Right lobe of liver (tissue), 6 donors: ENCODE data around the gene DENR. TPM values are rescaled to one million over a fixed set of nuclear protein-coding genes. Genes with fewer than 3 reads are reported as not detected.

Source experiments
- ATAC-seq, 4 donors: fragments of 200-7000 bp; cut with Tn5 transposase; one replicate each; pipeline ENCODE4 v1.9.1; 2020; ENCODE audit warnings: mild to moderate bottlenecking in 4 of 4, moderate library complexity in 4 of 4
- DNase-seq, 3 donors: peaks; one replicate each; pipeline ENCODE4 v3.0.0-alpha.2; 2020
- H3K27ac ChIP-seq, 3 donors: fragments of 200-600 bp; one replicate each; pipeline ENCODE4 v1.8.0; 2022
- H3K27me3 ChIP-seq, 2 donors: fragments of 200-600 bp; one replicate each; pipeline ENCODE4 v1.8.0; 2022
- H3K36me3 ChIP-seq, 4 donors: fragments of 200-600 bp; sonication (generic) in 1 of 4; one replicate each; pipeline versions ENCODE4 v1.5.1 to v1.8.0; 2017 to 2022; ENCODE audit warnings: control low read depth in 1 of 4
- H3K4me1 ChIP-seq, 4 donors: fragments of 200-600 bp; sonication (generic) in 1 of 4; one replicate each; pipeline versions ENCODE4 v1.5.1 to v1.8.0; 2017 to 2022; ENCODE audit warnings: control low read depth in 1 of 4
- H3K4me3 ChIP-seq, 3 donors: fragments of 200-600 bp; one replicate each; pipeline ENCODE4 v1.8.0; 2022
- H3K9me3 ChIP-seq, 4 donors: fragments of 200-600 bp; sonication (generic) in 1 of 4; one replicate each; pipeline versions ENCODE4 v1.5.1 to v1.8.0; 2017 to 2022; ENCODE audit warnings: control low read depth in 1 of 4
- POLR2A ChIP-seq: fragments of 450-650 bp; IDR thresholded peaks from one replicate; pipeline ENCODE4 v1.6.1; 2017; ENCODE audit warnings: antibody characterized with exemption, mild to moderate bottlenecking
- WGBS: methylation state at CpG from one replicate; pipeline ENCODE4 v1.1.6; 2018; ENCODE audit warnings: low coverage, low lambda C conversion rate; ENCODE audit not compliant: insufficient coverage; ENCODE audit errors: missing lambda C conversion rate; 5-methylcytosine and 5-hydroxymethylcytosine counted together
- intact Hi-C, 2 donors: fragments of 100-400 bp; cut with DNase I; formaldehyde crosslinking; loops; one replicate each; pipeline versions ENCODE4 v1.11.2 to v1.14.1; 2022
- small RNA-seq, 2 experiments: library from RNA; depleted of rRNA; stranded (forward); fragments of <200 nt; gene quantifications; one replicate each; pipeline ENCODE3, GENCODE V24; 2016
- total RNA-seq, 6 experiments: library from RNA; depleted of rRNA in 2 of 6; stranded (reverse); fragments of >200 nt in 2 of 6; fragmentation: NEBNext Ultra II Directional in 3 of 6; extraction: Animal tissue kit (Norgen Biotek cat#: 25700) in 3 of 6; gene quantifications; one replicate each; pipeline versions ENCODE4 v1.1.0 to v1.2.4, GENCODE V29; 2016 to 2023
- TF ChIP-seq, protein P1 (sequence below), 4 donors: fragments of 200-600 bp in 3 of 4; fragments of 450-650 bp in 1 of 4; IDR thresholded peaks; one replicate each; pipeline versions ENCODE4 v1.5.1 to v1.8.0; 2016 to 2022; ENCODE audit warnings: antibody characterized with exemption in 4 of 4, mild to moderate bottlenecking in 2 of 4
- donor health status: DM: no; HTN: yes; CAD: no.
- donor health status: DM: no; HTN: no; CAD: no.
- donor health status: DM: no; HTN: no; CAD: no.
- donor health status: DM: no; HTN: yes; CAD: no.
- donor health status: DM: no; HTN: yes; CAD: no.

The DENR gene
- total RNA-seq, 6 experiments from 2014 or later: 11.3 to 18.2 (median 14.5) TPM

DNA sequence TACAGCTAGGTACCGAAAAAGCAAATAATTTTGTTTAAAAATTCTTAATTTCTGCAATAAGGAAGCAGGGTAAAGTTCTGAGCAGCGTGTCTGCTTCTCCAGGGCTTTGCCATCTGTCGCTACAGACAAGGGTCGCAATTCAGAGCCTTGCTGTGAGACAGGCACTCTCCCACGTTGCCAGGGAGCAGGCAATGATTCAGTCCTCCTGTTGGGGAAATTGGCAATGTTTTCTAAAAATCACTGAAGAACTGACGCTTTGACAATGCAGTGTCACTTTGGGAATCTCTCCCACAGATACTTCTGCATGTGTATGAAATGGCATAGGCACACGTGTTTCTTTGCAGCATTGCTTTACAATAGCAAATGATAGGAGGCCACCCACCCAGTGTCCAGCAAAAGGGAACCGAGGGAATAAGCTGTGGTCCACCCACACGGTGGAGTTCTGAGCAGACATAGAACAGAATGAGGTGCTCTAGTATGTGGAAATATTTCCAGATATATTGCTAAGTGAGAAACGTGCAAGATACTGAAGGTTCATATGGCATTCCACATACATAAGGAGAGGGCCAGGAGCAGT lies 66.7 kb downstream of the DENR start:
- Histone ChIP-seq H3K27me3 (no peaks in the 10 kb centered on the region), H3K4me1 (no peaks in the 10 kb centered on the region), H3K27ac (no peak overlapping the region), H3K36me3 (no peaks in the 10 kb centered on the region), H3K9me3 (no peaks in the 10 kb centered on the region), H3K4me3 (no peak overlapping the region)
- no peak for TF ChIP-seq POLR2A
- TF ChIP-seq, protein P1, sequence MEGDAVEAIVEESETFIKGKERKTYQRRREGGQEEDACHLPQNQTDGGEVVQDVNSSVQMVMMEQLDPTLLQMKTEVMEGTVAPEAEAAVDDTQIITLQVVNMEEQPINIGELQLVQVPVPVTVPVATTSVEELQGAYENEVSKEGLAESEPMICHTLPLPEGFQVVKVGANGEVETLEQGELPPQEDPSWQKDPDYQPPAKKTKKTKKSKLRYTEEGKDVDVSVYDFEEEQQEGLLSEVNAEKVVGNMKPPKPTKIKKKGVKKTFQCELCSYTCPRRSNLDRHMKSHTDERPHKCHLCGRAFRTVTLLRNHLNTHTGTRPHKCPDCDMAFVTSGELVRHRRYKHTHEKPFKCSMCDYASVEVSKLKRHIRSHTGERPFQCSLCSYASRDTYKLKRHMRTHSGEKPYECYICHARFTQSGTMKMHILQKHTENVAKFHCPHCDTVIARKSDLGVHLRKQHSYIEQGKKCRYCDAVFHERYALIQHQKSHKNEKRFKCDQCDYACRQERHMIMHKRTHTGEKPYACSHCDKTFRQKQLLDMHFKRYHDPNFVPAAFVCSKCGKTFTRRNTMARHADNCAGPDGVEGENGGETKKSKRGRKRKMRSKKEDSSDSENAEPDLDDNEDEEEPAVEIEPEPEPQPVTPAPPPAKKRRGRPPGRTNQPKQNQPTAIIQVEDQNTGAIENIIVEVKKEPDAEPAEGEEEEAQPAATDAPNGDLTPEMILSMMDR (IDR thresholded peaks at IDR 0.05): no peak
- intact Hi-C loops: no loop called here
- DNase-seq (no peak), ATAC-seq (no peak)
- WGBS: 68% methylated on average over 10 of the region's 10 CpGs

DNA sequence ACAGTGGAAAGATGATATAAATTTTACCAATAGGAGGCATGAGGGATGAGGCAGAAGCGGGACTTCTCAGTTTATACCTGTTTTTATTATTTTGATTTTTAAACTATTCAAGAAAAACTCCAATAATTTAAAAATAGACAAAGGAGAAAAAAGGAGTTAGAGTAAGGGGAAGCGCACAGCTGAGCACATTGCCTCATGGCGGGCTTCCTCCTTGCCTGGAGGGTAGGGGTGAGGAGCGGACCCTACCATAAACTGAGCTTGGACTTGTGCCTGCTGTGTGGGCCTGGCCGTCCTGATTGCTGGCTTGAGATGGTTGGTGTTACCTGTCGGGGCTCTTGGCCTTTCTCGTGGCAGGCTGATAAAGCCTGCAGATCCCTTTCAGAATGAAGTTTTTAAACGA lies 67.5 kb downstream of the DENR start:
- ATAC-seq (no peak), DNase-seq (no peak)
- H3K36me3 ChIP-seq: no peaks in the 10 kb centered on the region
- intact Hi-C loops: no loop called here
- H3K4me1 ChIP-seq: no peaks in the 10 kb centered on the region
- no peaks in the 10 kb centered on the region for H3K9me3 ChIP-seq
- H3K4me3 ChIP-seq: no peak overlapping the region
- H3K27ac ChIP-seq: no peak overlapping the region
- no peaks in the 10 kb centered on the region for H3K27me3 ChIP-seq
- TF ChIP-seq POLR2A: no peak
- TF ChIP-seq, protein P1 (IDR thresholded peaks at IDR 0.05): no peak
- 89% methylated on average over 3 of the region's 8 CpGs for WGBS

Small RNA genes lying within 50 kb of the gene (small RNA-seq; reads per million reads assigned to genes)
- gene AC026333.2 (0 reads per million in 2 experiments), gene RF00019 (0 reads per million in 2 experiments)

Other genes with a start within 250 kb of the DENR start
- gene RSRC2, start 225.9 kb upstream of the DENR start, total RNA-seq: 10 to 100 TPM; 17.6 to 27.7 (median 23.4) TPM
- 10 to 100 TPM in 1 of 6 experiments, 1 to 10 TPM in 5; 2.1 to 10.7 (median 3.5) TPM for gene KNTC1, start 225.6 kb upstream of the DENR start, total RNA-seq
- gene HCAR2, start 49.5 kb upstream of the DENR start, total RNA-seq: 1 to 10 TPM in 1 of 6 experiments, under 1 TPM in 3, not detected in 2; 0.14 to 4.5 (median 0.41) TPM
- gene HCAR3, start 36.0 kb upstream of the DENR start, total RNA-seq: 1 to 10 TPM in 1 of 6 experiments, under 1 TPM in 3, not detected in 2; 0.11 to 4.2 (median 0.36) TPM
- not detected for gene HCAR1, start 22.0 kb upstream of the DENR start, total RNA-seq
- under 1 TPM in 5 of 6 experiments, not detected in 1; 0.07 to 0.35 (median 0.12) TPM for gene CCDC62, start 21.7 kb downstream of the DENR start, total RNA-seq
- 10 to 100 TPM; 23.6 to 37.2 (median 27.8) TPM for gene HIP1R, start 82.6 kb downstream of the DENR start, total RNA-seq
- 1 to 10 TPM; 5.2 to 6.7 (median 6.0) TPM for gene VPS37B, start 143.3 kb downstream of the DENR start, total RNA-seq
- gene ABCB9, start 213.6 kb downstream of the DENR start, total RNA-seq: 1 to 10 TPM in 2 of 6 experiments, under 1 TPM in 4; 0.48 to 1.4 (median 0.94) TPM
- 10 to 100 TPM in 5 of 6 experiments, 1 to 10 TPM in 1; 9.9 to 18.8 (median 14.1) TPM for gene OGFOD2, start 222.4 kb downstream of the DENR start, total RNA-seq
- 100 to 1,000 TPM in 5 of 6 experiments, 10 to 100 TPM in 1; 84.7 to 146 (median 110) TPM for gene ARL6IP4, start 227.9 kb downstream of the DENR start, total RNA-seq